Amygdala (tissue), 56 donors: ENCODE results near the gene NAPEPLD.
"Not testable (repeated sequence)": the region's sequence is repeated elsewhere in the genome, so short reads cannot be mapped to it uniquely, and the experiment has no call there.

ENCODE experiments used
- DNase-seq, 56 donors: peaks; one replicate each; lab custom pipeline; 2025; lab: John Stamatoyannopoulos, UW

The NAPEPLD gene

GRCh38 chr7:103116991-103117390, 31.9 kb downstream of the NAPEPLD start:
- peak in 14 of 56 donors; percentile 5 to 53 (median 28) for DNase-seq

GRCh38 chr7:103116511-103116910, 32.4 kb downstream of the NAPEPLD start:
- no peak for DNase-seq

GRCh38 chr7:103115771-103116170, 33.1 kb downstream of the NAPEPLD start:
- no peak for DNase-seq

- DNase-seq: peak in 6 of 56 donors; percentile 16 to 25 (median 20)
These were observed 34.3 kb downstream of the NAPEPLD start for GRCh38 chr7:103114576-103115008.

- DNase-seq: no peak
These were observed 35.7 kb downstream of the NAPEPLD start for GRCh38 chr7:103113164-103113563.

GRCh38 chr7:103106703-103107070, 42.2 kb downstream of the NAPEPLD start:
- not testable (repeated sequence) for DNase-seq

- DNase-seq: no peak
These were observed 42.7 kb downstream of the NAPEPLD start for GRCh38 chr7:103106005-103106702.

- no peak for DNase-seq
These were observed 47.4 kb downstream of the NAPEPLD start for GRCh38 chr7:103101543-103101942.

GRCh38 chr7:103100348-103100747, 48.6 kb downstream of the NAPEPLD start:
- DNase-seq: no peak

GRCh38 chr7:103097041-103097440, 51.9 kb downstream of the NAPEPLD start:
- DNase-seq: no peak

GRCh38 chr7:103095558-103095957, 53.3 kb downstream of the NAPEPLD start:
- DNase-seq: not testable (repeated sequence)

GRCh38 chr7:103094102-103094501, 54.8 kb downstream of the NAPEPLD start:
- peak in 1 of 56 donors; percentile 22 for DNase-seq

- no peak for DNase-seq
These were observed 55.5 kb downstream of the NAPEPLD start for GRCh38 chr7:103093429-103093828.

GRCh38 chr7:103092321-103092720, 56.6 kb downstream of the NAPEPLD start:
- not testable (repeated sequence) for DNase-seq

GRCh38 chr7:103083210-103083609, 65.7 kb downstream of the NAPEPLD start:
- no peak for DNase-seq

- DNase-seq: no peak
These were observed 66.4 kb downstream of the NAPEPLD start for GRCh38 chr7:103082497-103082896.

GRCh38 chr7:103080923-103081322, 68.0 kb downstream of the NAPEPLD start:
- no peak for DNase-seq

GRCh38 chr7:103079836-103080235, 69.1 kb downstream of the NAPEPLD start:
- DNase-seq: no peak

GRCh38 chr7:103078226-103078625, 70.7 kb downstream of the NAPEPLD start:
- DNase-seq: not testable (repeated sequence)

GRCh38 chr7:103077318-103077717, 71.6 kb downstream of the NAPEPLD start:
- DNase-seq: no peak

- peak in 13 of 56 donors; percentile 1 to 28 (median 9) for DNase-seq
These were observed 72.1 kb downstream of the NAPEPLD start for GRCh38 chr7:103076764-103077163.

- DNase-seq: peak in 35 of 56 donors; percentile 4 to 67 (median 41)
These were observed 73.5 kb downstream of the NAPEPLD start for GRCh38 chr7:103075337-103075918.
